Measurements from ENCODE around the gene BNC2. TPM values are rescaled to one million over a fixed set of nuclear protein-coding genes. Genes with fewer than 3 reads are reported as not detected.

Gene BNC2
- total RNA-seq, 1 donor from 2014 or later: under 0.01 TPM

DNA sequence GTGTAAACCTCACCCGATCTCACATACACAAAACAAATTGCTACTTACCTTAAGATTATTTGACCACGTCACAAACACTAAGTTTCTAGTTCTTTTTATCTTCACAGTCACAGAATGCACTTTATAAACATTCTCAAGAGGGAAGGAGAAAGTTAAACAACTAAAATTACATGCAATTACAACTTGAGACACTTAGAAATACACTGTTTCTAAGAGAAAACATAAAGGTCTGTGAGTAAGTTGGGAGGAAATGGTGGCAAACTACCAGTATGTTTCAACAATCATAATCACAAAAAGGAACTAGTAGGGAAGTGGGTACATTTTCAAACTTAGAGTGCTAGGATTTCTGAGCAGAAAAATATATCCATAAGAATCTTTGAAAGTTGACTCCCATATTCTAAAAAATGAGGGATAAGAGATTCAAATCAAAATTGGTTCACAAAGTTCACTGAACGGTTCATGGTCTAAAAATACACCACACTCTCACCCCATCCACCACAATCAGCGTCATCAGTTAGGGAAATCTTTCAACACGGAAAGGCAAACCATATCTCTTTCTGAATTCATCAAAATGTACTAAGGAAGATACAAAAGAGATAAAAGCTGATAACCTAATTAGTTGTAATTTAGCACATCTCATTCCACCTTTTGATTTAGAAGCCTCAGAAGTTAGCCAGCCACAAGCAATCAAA, 182.6 kb downstream of the BNC2 start:
- Histone ChIP-seq H3K36me3 (ENCODE audit: control insufficient read depth, insufficient read depth, low read length) (no peaks in the 10 kb centered on the region), H3K4me3 (ENCODE audit: low read depth, low read length) (no peak overlapping the region), H3K27me3 (ENCODE audit: control insufficient read depth, insufficient read depth, low read length) (no peaks in the 10 kb centered on the region)
- DNase-seq (ENCODE audit: low read depth): no peak
- FAIRE-seq: no peak
- TF ChIP-seq, protein P1, sequence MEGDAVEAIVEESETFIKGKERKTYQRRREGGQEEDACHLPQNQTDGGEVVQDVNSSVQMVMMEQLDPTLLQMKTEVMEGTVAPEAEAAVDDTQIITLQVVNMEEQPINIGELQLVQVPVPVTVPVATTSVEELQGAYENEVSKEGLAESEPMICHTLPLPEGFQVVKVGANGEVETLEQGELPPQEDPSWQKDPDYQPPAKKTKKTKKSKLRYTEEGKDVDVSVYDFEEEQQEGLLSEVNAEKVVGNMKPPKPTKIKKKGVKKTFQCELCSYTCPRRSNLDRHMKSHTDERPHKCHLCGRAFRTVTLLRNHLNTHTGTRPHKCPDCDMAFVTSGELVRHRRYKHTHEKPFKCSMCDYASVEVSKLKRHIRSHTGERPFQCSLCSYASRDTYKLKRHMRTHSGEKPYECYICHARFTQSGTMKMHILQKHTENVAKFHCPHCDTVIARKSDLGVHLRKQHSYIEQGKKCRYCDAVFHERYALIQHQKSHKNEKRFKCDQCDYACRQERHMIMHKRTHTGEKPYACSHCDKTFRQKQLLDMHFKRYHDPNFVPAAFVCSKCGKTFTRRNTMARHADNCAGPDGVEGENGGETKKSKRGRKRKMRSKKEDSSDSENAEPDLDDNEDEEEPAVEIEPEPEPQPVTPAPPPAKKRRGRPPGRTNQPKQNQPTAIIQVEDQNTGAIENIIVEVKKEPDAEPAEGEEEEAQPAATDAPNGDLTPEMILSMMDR (IDR thresholded peaks at IDR 0.05; ENCODE audit: insufficient read depth, low read length, severe bottlenecking): no peak

DNA sequence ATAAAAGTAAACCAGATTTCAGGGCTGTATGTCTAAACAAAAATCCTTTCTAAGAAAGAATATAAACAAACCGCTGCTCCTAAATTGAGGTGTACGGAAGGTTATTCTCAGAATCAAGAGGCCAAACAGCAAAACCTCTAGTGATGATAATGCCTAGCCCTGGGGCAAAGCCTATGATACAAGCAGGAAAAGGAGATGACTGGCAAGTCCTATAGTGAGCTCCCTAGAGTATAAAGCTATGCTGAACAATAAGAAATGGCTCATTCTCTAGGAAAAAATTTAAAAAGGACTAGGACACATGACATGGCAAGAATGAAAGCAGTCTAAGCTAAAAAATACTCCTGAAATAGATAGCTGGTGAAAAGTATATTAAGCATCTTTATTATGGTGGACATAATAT, 187.1 kb downstream of the BNC2 start:
- TF ChIP-seq, protein P1 (IDR thresholded peaks at IDR 0.05; ENCODE audit: insufficient read depth, low read length, severe bottlenecking): no peak
- Histone ChIP-seq H3K27me3 (ENCODE audit: control insufficient read depth, insufficient read depth, low read length) (no peaks in the 10 kb centered on the region), H3K36me3 (ENCODE audit: control insufficient read depth, insufficient read depth, low read length) (no peaks in the 10 kb centered on the region), H3K4me3 (ENCODE audit: low read depth, low read length) (no peak overlapping the region)
- no peak for FAIRE-seq
- DNase-seq (ENCODE audit: low read depth): no peak

- DNase-seq (ENCODE audit: low read depth): no peak
- Histone ChIP-seq H3K27me3 (ENCODE audit: control insufficient read depth, insufficient read depth, low read length) (no peaks in the 10 kb centered on the region), H3K36me3 (ENCODE audit: control insufficient read depth, insufficient read depth, low read length) (no peaks in the 10 kb centered on the region), H3K4me3 (ENCODE audit: low read depth, low read length) (no peak overlapping the region)
- TF ChIP-seq, protein P1 (IDR thresholded peaks at IDR 0.05; ENCODE audit: insufficient read depth, low read length, severe bottlenecking): no peak
- no peak for FAIRE-seq
Measured at GRCh38 chr9:16682273-16682672, 188.2 kb downstream of the BNC2 start.

- Histone ChIP-seq H3K27me3 (ENCODE audit: control insufficient read depth, insufficient read depth, low read length) (no peaks in the 10 kb centered on the region), H3K4me3 (ENCODE audit: low read depth, low read length) (no peak overlapping the region), H3K36me3 (ENCODE audit: control insufficient read depth, insufficient read depth, low read length) (no peaks in the 10 kb centered on the region)
- TF ChIP-seq, protein P1 (IDR thresholded peaks at IDR 0.05; ENCODE audit: insufficient read depth, low read length, severe bottlenecking): no peak
- no peak for FAIRE-seq
- no peak for DNase-seq (ENCODE audit: low read depth)
Measured at GRCh38 chr9:16681652-16681987, 188.8 kb downstream of the BNC2 start.

DNA sequence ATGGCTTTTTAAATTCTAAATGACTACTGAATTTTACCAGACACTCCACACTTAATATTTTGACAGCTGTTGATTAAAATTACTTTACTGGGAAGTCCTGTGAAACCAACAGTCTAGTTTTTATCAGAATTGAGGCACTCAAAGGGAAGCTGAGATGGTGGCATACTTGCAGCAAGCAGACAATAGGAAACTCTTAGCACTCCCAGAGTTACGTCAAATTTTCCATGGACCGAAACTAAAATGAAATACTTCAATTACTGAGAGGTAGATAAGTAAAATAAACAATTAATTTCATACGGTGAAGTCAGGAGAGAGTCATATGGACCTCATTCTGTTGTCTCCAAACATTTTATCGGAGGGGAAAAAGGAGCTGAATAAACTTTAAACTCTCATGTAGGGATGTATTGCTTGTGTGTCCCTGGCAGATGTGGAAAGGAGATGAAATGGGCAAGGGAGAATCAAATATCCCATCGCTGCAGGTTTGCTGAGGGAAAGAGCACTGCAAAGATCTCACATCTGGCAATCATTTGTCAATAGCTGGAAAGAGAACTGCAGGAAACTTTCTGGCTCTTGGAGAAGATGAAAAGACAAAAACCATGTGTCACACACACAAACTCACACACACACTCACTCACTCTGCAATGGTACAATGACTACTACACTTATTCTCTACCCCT, 189.4 kb downstream of the BNC2 start:
- no peaks in the 10 kb centered on the region for H3K27me3 ChIP-seq (ENCODE audit: control insufficient read depth, insufficient read depth, low read length)
- FAIRE-seq: no peak
- TF ChIP-seq, protein P1 (IDR thresholded peaks at IDR 0.05; ENCODE audit: insufficient read depth, low read length, severe bottlenecking): no peak
- no peak for DNase-seq (ENCODE audit: low read depth)
- H3K4me3 ChIP-seq (ENCODE audit: low read depth, low read length): no peak overlapping the region
- H3K36me3 ChIP-seq (ENCODE audit: control insufficient read depth, insufficient read depth, low read length): no peaks in the 10 kb centered on the region

Data from bronchial epithelial cell (primary cell).